Thyroid gland (tissue), 4 donors: Measurements from ENCODE around the gene ADPRHL1. TPM values are rescaled to one million over a fixed set of nuclear protein-coding genes. Genes with fewer than 3 reads are reported as not detected.

Source experiments
- DNase-seq, 2 donors: peaks; one replicate each; pipeline ENCODE4 v3.0.0-alpha.2; 2019
- H3K27ac ChIP-seq, 3 donors: fragments of 200-600 bp; sonication (generic); 1 replicate in 2 of 3; 2 replicates in 1 of 3; pipeline ENCODE4 v1.5.1; 2016 to 2019; ENCODE audit warnings: mild to moderate bottlenecking in 1 of 3, moderate library complexity in 1 of 3
- H3K27me3 ChIP-seq: fragments of 200-600 bp; sonication (generic); one replicate; pipeline ENCODE4 v1.5.1; 2019
- H3K36me3 ChIP-seq, 2 donors: fragments of 200-600 bp; sonication (generic); one replicate each; pipeline ENCODE4 v1.5.1; 2016 to 2019
- H3K4me1 ChIP-seq, 2 donors: fragments of 200-600 bp; sonication (generic); one replicate each; pipeline ENCODE4 v1.5.1; 2017 to 2019
- H3K4me3 ChIP-seq, 3 donors: fragments of 200-600 bp; sonication (generic); replicated peaks in 1 of 3; 1 replicate in 2 of 3; 2 replicates in 1 of 3; pipeline ENCODE4 v1.5.1; 2016; ENCODE audit warnings: mild to moderate bottlenecking in 1 of 3
- H3K9me3 ChIP-seq: fragments of 200-600 bp; sonication (generic); one replicate; pipeline ENCODE4 v1.5.1; 2017
- CTCF ChIP-seq, 6 experiments: fragments of 200-600 bp in 3 of 6; fragments of 450-650 bp in 3 of 6; sonication (generic) in 3 of 6; IDR thresholded peaks; one replicate each; pipeline ENCODE4 v1.5.1; 2016 to 2019; ENCODE audit warnings: antibody characterized with exemption in 6 of 6, mild to moderate bottlenecking in 2 of 6, inconsistent platforms in 1 of 6, moderate library complexity in 1 of 6
- POLR2A ChIP-seq, 2 donors: fragments of 450-650 bp; IDR thresholded peaks; one replicate each; pipeline ENCODE4 v1.6.1; 2017; ENCODE audit warnings: antibody characterized with exemption in 2 of 2, mild to moderate bottlenecking in 2 of 2, moderate library complexity in 1 of 2
- WGBS, 2 donors: methylation state at CpG; one replicate each; pipeline ENCODE4 v1.1.5; 2017; 5-methylcytosine and 5-hydroxymethylcytosine counted together
- intact Hi-C: fragments of 100-400 bp; cut with DNase I; formaldehyde crosslinking; loops from one replicate; pipeline ENCODE4 v1.15.1; 2023
- total RNA-seq, 4 donors: library from RNA; depleted of rRNA; stranded (reverse); fragments of >200 nt; gene quantifications; one replicate each; pipeline ENCODE4 v1.2.3, GENCODE V29; 2016

ADPRHL1 gene
- total RNA-seq, 4 donors from 2014 or later, result 0.20 to 2.0 (median 1.0) TPM

- intact Hi-C loops, result no loop called here
- H3K36me3 ChIP-seq, result no peaks in the 10 kb centered on the region
- H3K4me1 ChIP-seq, result peaks cover 0 to 7% of the 10 kb centered on the region in 2 donors
- no peaks in the 10 kb centered on the region for H3K9me3 ChIP-seq
- WGBS, 2 donors, result 58 to 73% methylated on average over 20 to 23 of the region's 28 CpGs
- TF ChIP-seq CTCF (IDR thresholded peaks at IDR 0.05) (no peak), POLR2A (IDR thresholded peaks at IDR 0.05) (no peak)
- no peaks in the 10 kb centered on the region for H3K27me3 ChIP-seq
- no peak for DNase-seq
- no peak overlapping the region for H3K4me3 ChIP-seq
- H3K27ac ChIP-seq, result no peak overlapping the region
Observed at GRCh38 chr13:113406321-113407102, 46.8 kb downstream of the ADPRHL1 start.

GRCh38 chr13:113405481-113406300 lies 47.6 kb downstream of the ADPRHL1 start:
- intact Hi-C loops, result no loop called here

GRCh38 chr13:113404723-113405471 lies 48.4 kb downstream of the ADPRHL1 start:
- Histone ChIP-seq H3K27ac (no peak overlapping the region), H3K4me1 (peaks cover 0 to 14% of the 10 kb centered on the region in 2 donors), H3K9me3 (no peaks in the 10 kb centered on the region), H3K4me3 (no peak overlapping the region), H3K27me3 (no peaks in the 10 kb centered on the region), H3K36me3 (no peaks in the 10 kb centered on the region)
- DNase-seq, result no peak
- TF ChIP-seq CTCF (IDR thresholded peaks at IDR 0.05) (no peak), POLR2A (IDR thresholded peaks at IDR 0.05) (no peak)
- WGBS, 2 donors, result 83 to 90% methylated on average over 25 to 32 of the region's 34 CpGs
- intact Hi-C loops, result no loop called here

More at GRCh38 chr13:113405481-113406300, 47.6 kb downstream of the ADPRHL1 start:
- Histone ChIP-seq H3K4me1 (peaks cover 0 to 14% of the 10 kb centered on the region in 2 donors), H3K9me3 (no peaks in the 10 kb centered on the region), H3K4me3 (no peak overlapping the region), H3K36me3 (no peaks in the 10 kb centered on the region), H3K27me3 (no peaks in the 10 kb centered on the region), H3K27ac (no peak overlapping the region)
- 85 to 91% methylated on average over 24 to 38 of the region's 38 CpGs for WGBS, 2 donors
- DNase-seq, result no peak
- no peak for TF ChIP-seq POLR2A (IDR thresholded peaks at IDR 0.05)
- no peak for TF ChIP-seq CTCF (IDR thresholded peaks at IDR 0.05)

- Histone ChIP-seq H3K4me3 (no peak overlapping the region), H3K4me1 (peaks cover 0 to 14% of the 10 kb centered on the region in 2 donors), H3K36me3 (no peaks in the 10 kb centered on the region), H3K27ac (no peak overlapping the region), H3K27me3 (no peaks in the 10 kb centered on the region), H3K9me3 (no peaks in the 10 kb centered on the region)
- intact Hi-C loops, result no loop called here
- 90 to 96% methylated on average over 2 of the region's 2 CpGs for WGBS, 2 donors
- no peak for DNase-seq
- TF ChIP-seq POLR2A (IDR thresholded peaks at IDR 0.05), result no peak
- TF ChIP-seq CTCF (IDR thresholded peaks at IDR 0.05), result no peak
Observed at GRCh38 chr13:113404366-113404722, 48.9 kb downstream of the ADPRHL1 start.
